Mesenchymal stem cell (in vitro differentiated cells and primary cell): Measurements from ENCODE around the gene ZNF212.

Source experiments
- DNase-seq: peaks from one replicate; pipeline ENCODE4 v3.0.0-alpha.2; 2013
- H2AFZ ChIP-seq: one replicate; pipeline ENCODE4 v1.6.1; 2013; ENCODE audit warnings: low read depth, mild to moderate bottlenecking, control low read depth, inconsistent platforms, low read length, moderate library complexity
- H2AK5ac ChIP-seq: 2 replicates; pipeline ENCODE4 v1.6.1; 2013; ENCODE audit warnings: low read length, moderate library complexity, mild to moderate bottlenecking, inconsistent platforms; ENCODE audit not compliant: severe bottlenecking
- H2BK120ac ChIP-seq: one replicate; pipeline ENCODE4 v1.6.1; 2013; ENCODE audit warnings: low read depth, mild to moderate bottlenecking, inconsistent platforms, low read length, moderate library complexity
- H2BK12ac ChIP-seq, 2 experiments: one replicate each; pipeline ENCODE4 v1.6.1; 2013; ENCODE audit warnings: inconsistent platforms in 2 of 2, low read length in 2 of 2, mild to moderate bottlenecking in 2 of 2, moderate library complexity in 2 of 2, control low read depth in 1 of 2
- H2BK15ac ChIP-seq: one replicate; pipeline ENCODE4 v1.6.1; 2013; ENCODE audit warnings: mild to moderate bottlenecking, low read depth, inconsistent platforms; ENCODE audit not compliant: poor library complexity, severe bottlenecking
- H2BK5ac ChIP-seq: 2 replicates; pipeline ENCODE4 v1.6.1; 2013; ENCODE audit warnings: low read depth, mild to moderate bottlenecking, low read length, control low read depth, inconsistent platforms; ENCODE audit not compliant: poor library complexity, severe bottlenecking
- H3K14ac ChIP-seq, 2 experiments: one replicate each; pipeline ENCODE4 v1.6.1; 2013; ENCODE audit warnings: inconsistent platforms in 2 of 2, low read length in 2 of 2, control low read depth in 1 of 2, mild to moderate bottlenecking in 1 of 2, moderate library complexity in 1 of 2
- H3K18ac ChIP-seq, 2 experiments: one replicate each; pipeline ENCODE4 v1.6.1; 2013; ENCODE audit warnings: inconsistent platforms in 2 of 2, low read length in 2 of 2, control low read depth in 1 of 2, low read depth in 1 of 2, mild to moderate bottlenecking in 1 of 2
- H3K23ac ChIP-seq, 2 experiments: one replicate each; pipeline ENCODE4 v1.6.1; 2013; ENCODE audit warnings: inconsistent platforms in 2 of 2, low read length in 2 of 2, mild to moderate bottlenecking in 2 of 2, moderate library complexity in 2 of 2, control low read depth in 1 of 2
- H3K27ac ChIP-seq: 2 replicates; pipeline ENCODE4 v1.5.1; 2013; ENCODE audit warnings: mild to moderate bottlenecking, moderate library complexity, low read length, control low read depth, inconsistent platforms; ENCODE audit not compliant: poor library complexity, severe bottlenecking
- H3K27me3 ChIP-seq, 2 experiments: 2 replicates each; pipeline versions ENCODE4 v1.6.1 to v1.7.0; 2013; ENCODE audit warnings: low read length in 2 of 2, mild to moderate bottlenecking in 2 of 2, moderate library complexity in 2 of 2, control low read depth in 1 of 2, inconsistent platforms in 1 of 2; ENCODE audit not compliant: control insufficient read depth in 1 of 2, insufficient read depth in 1 of 2
- H3K36me3 ChIP-seq, 2 experiments: 2 replicates each; pipeline versions ENCODE4 v1.6.1 to v1.7.0; 2013; ENCODE audit warnings: low read length in 2 of 2, control low read depth in 1 of 2, inconsistent platforms in 1 of 2, low read depth in 1 of 2, mild to moderate bottlenecking in 1 of 2; ENCODE audit not compliant: insufficient read depth in 2 of 2, control insufficient read depth in 1 of 2
- H3K4ac ChIP-seq, 2 experiments: one replicate each; pipeline ENCODE4 v1.6.1; 2013; ENCODE audit warnings: inconsistent platforms in 2 of 2, low read length in 2 of 2, mild to moderate bottlenecking in 2 of 2, moderate library complexity in 2 of 2, control low read depth in 1 of 2, low read depth in 1 of 2
- H3K4me1 ChIP-seq: 2 replicates; pipeline ENCODE4 v1.6.1; 2013; ENCODE audit warnings: low read depth, low read length, control low read depth; ENCODE audit not compliant: control insufficient read depth, insufficient read depth
- H3K4me2 ChIP-seq: 2 replicates; pipeline ENCODE4 v1.6.1; 2013; ENCODE audit warnings: low read length, mild to moderate bottlenecking, inconsistent platforms; ENCODE audit not compliant: poor library complexity, severe bottlenecking
- H3K4me3 ChIP-seq, 2 experiments: 2 replicates each; pipeline versions ENCODE4 v1.5.1 to v1.7.0; 2013; ENCODE audit warnings: low read length in 2 of 2, mild to moderate bottlenecking in 2 of 2, control low read depth in 1 of 2, low read depth in 1 of 2; ENCODE audit not compliant: insufficient read depth in 1 of 2
- H3K79me1 ChIP-seq: replicated peaks from 2 replicates; pipeline ENCODE4 v1.6.1; 2013; ENCODE audit warnings: mild to moderate bottlenecking, control low read depth, low read length, inconsistent platforms; ENCODE audit not compliant: poor library complexity, severe bottlenecking
- H3K9ac ChIP-seq: 2 replicates; pipeline ENCODE4 v1.7.0; 2013; ENCODE audit warnings: mild to moderate bottlenecking, low read length, moderate library complexity
- H3K9me3 ChIP-seq: 2 replicates; pipeline ENCODE4 v1.7.0; 2013; ENCODE audit warnings: mild to moderate bottlenecking, low read length; ENCODE audit not compliant: control insufficient read depth
- H4K8ac ChIP-seq: one replicate; pipeline ENCODE4 v1.6.1; 2013; ENCODE audit warnings: inconsistent platforms, mild to moderate bottlenecking, low read length, moderate library complexity
- H4K91ac ChIP-seq: one replicate; pipeline ENCODE4 v1.6.1; 2013; ENCODE audit warnings: mild to moderate bottlenecking, low read length, inconsistent platforms
- WGBS: methylation state at CpG from one replicate; pipeline ENCODE4 v1.1.7; 2013; ENCODE audit warnings: mixed read lengths; 5-methylcytosine and 5-hydroxymethylcytosine counted together

ZNF212 gene

DNA sequence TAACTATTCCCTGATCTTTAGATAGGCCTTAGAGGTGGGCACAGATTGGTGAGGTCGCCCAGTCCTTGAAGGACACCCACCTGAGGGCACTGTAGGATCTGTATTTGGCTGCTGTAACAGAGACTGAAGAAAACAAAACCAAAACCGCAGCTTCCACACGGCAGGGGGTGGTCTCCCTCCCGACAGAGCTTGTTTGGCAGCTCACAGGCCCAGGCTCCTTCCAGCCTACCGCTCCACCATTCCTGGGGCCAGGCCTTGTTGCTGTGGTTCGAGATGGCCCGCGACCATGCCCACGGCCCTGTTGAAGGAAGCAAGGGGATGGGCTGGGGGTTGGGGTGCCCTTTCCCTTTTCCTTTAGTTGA is 53.0 kb downstream of the ZNF212 start:
- Histone ChIP-seq H2BK5ac (no peak overlapping the region), H2AFZ (no peak overlapping the region), H3K4ac (no peak overlapping the region), H3K18ac (no peak overlapping the region), H3K36me3 (peaks cover 69 to 84% of the 10 kb centered on the region in 2 experiments), H3K23ac (no peak overlapping the region), H4K91ac (no peak overlapping the region), H3K4me1 (peaks cover 3% of the 10 kb centered on the region), H3K14ac (no peak overlapping the region), H3K79me1 (peaks cover 3% of the 10 kb centered on the region), H3K27me3 (no peaks in the 10 kb centered on the region), H2AK5ac (no peak overlapping the region), H3K9me3 (no peaks in the 10 kb centered on the region), H3K27ac (no peak overlapping the region), H2BK12ac (no peak overlapping the region), H2BK15ac (no peak overlapping the region), H4K8ac (no peak overlapping the region), H3K4me2 (no peak overlapping the region), H3K9ac (no peak overlapping the region), H3K4me3 (no peak overlapping the region), H2BK120ac (no peak overlapping the region)
- WGBS, result 76% methylated on average over 9 of the region's 9 CpGs
- DNase-seq, result no peak

DNA sequence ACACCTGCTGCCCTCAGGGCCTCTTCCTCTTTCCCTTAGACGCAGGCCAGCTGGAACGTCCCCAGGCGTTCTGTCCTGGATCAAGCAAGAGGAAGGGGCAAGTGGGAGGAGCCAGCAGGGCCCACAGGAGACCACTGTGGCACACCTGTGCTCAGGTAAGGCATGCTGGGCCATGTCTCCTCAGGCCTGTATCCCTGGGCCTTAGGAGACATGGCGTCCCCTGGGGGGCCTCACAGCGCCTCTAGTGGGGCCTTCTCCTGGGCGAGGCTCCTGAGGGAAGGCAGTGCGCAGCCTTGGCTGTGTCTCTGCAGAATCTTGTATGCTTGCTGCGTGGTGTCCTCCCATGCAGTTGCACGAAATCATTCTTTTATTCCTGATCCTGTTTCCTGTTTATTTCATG is 53.9 kb downstream of the ZNF212 start:
- H3K9me3 ChIP-seq, result no peaks in the 10 kb centered on the region
- H3K4me1 ChIP-seq, result peaks cover 3% of the 10 kb centered on the region
- no peak overlapping the region for H3K4ac ChIP-seq
- H3K27me3 ChIP-seq, result no peaks in the 10 kb centered on the region
- peaks cover 61 to 80% of the 10 kb centered on the region in 2 experiments for H3K36me3 ChIP-seq
- H3K4me3 ChIP-seq, result no peak overlapping the region
- no peak overlapping the region for H4K91ac ChIP-seq
- DNase-seq, result no peak
- H2BK5ac ChIP-seq, result no peak overlapping the region
- 95% methylated on average over 9 of the region's 9 CpGs for WGBS
- no peak overlapping the region for H2BK12ac ChIP-seq
- H3K23ac ChIP-seq, result no peak overlapping the region
- no peak overlapping the region for H2BK15ac ChIP-seq
- H3K79me1 ChIP-seq, result peaks cover 3% of the 10 kb centered on the region
- H4K8ac ChIP-seq, result no peak overlapping the region
- no peak overlapping the region for H3K18ac ChIP-seq
- H2BK120ac ChIP-seq, result no peak overlapping the region
- no peak overlapping the region for H2AK5ac ChIP-seq
- no peak overlapping the region for H3K27ac ChIP-seq
- no peak overlapping the region for H3K14ac ChIP-seq
- no peak overlapping the region for H3K9ac ChIP-seq
- H2AFZ ChIP-seq, result no peak overlapping the region
- no peak overlapping the region for H3K4me2 ChIP-seq

DNA sequence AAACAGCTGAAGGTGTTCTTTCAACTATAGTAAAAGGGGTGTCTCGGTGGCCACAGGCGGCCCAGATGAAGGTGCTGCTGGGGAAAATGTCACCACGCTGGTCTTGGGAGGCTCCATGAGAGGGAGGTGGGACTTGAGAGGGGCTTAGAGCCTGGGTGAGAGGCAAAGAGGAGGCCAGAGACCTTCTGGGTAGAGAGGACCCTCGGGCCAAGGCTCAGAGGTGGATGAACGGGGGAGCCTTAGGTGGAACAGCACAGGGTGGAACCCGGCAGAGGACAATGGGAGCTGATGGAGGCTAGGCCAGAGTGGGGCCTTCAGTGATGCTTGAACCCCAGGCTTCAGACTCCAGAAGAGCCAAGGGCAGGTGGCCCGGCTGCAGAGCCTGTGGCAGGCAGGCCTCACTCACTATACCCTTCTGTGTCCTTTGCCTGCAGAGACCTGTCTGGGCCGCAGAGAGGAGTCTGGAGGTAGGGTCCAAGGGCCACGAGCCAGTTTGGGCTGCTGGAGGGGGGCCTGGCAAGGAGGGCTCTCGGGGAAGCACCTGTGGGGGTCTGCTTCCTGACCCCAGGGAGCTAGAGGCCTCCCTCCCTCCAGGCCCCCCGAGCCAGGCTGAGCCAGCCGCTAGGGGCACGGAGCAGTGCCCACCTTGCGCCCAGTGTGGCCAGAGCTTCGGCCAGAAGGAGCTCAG is 54.6 kb downstream of the ZNF212 start:
- H3K23ac ChIP-seq, result no peak overlapping the region
- H4K8ac ChIP-seq, result no peak overlapping the region
- no peak overlapping the region for H4K91ac ChIP-seq
- H2AK5ac ChIP-seq, result no peak overlapping the region
- no peak overlapping the region for H3K4me3 ChIP-seq
- H3K4me1 ChIP-seq, result peaks cover 3% of the 10 kb centered on the region
- no peak overlapping the region for H2BK5ac ChIP-seq
- no peak overlapping the region for H3K18ac ChIP-seq
- no peaks in the 10 kb centered on the region for H3K27me3 ChIP-seq
- no peak overlapping the region for H3K4ac ChIP-seq
- H3K79me1 ChIP-seq, result peaks cover 3% of the 10 kb centered on the region
- H3K27ac ChIP-seq, result no peak overlapping the region
- H2BK12ac ChIP-seq, result no peak overlapping the region
- no peak overlapping the region for H3K9ac ChIP-seq
- no peak overlapping the region for H2BK120ac ChIP-seq
- H2AFZ ChIP-seq, result no peak overlapping the region
- WGBS, result 87% methylated on average over 14 of the region's 15 CpGs
- DNase-seq, result no peak
- H3K14ac ChIP-seq, result no peak overlapping the region
- H3K36me3 ChIP-seq, result peaks cover 56 to 75% of the 10 kb centered on the region in 2 experiments
- H3K9me3 ChIP-seq, result no peaks in the 10 kb centered on the region
- no peak overlapping the region for H2BK15ac ChIP-seq
- H3K4me2 ChIP-seq, result no peak overlapping the region

DNA sequence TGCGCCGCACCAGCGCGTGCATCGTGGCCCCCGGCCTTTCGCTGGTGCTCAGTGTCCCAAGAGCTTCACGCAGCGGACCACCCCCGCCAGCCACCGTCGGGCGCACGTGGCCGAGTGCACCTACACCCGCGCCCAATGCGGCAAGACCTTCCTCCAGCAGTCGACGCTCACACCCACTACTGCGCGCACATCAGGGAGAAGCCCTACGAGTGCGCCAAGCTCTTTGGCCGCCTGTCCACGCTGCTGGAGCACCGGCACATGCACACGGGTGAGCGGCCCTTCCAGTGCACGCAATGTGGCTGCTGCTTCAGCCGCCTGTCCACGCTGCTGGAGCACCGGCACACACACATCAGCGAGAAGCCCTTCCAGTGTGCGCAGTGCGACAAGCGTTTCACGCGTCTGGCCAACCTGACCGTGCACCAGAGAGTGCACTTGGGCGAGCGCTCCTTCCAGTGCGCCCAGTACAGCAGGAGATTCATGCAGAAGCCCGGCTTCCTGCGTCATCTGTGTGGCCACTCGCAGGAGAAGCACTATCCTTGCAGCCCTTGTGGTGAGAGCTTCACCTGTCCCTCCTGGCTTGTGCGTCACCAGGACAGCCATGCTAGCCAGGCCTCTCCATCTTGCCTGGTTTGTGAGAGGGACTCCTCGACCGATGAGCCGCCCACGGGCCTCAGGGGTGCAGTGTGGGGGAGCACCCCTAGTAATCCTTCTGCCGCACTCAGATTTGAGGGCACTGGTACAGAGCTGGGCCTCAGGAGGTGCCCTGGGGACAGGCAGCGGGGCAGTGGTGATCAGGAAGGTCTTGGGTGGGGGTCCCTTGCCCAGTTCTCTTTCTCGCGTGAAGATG is 55.4 kb downstream of the ZNF212 start:
- no peak overlapping the region for H2AFZ ChIP-seq
- H3K14ac ChIP-seq, result no peak overlapping the region
- H3K36me3 ChIP-seq, result peaks cover 48 to 67% of the 10 kb centered on the region in 2 experiments
- peaks cover 3% of the 10 kb centered on the region for H3K79me1 ChIP-seq
- no peak overlapping the region for H3K23ac ChIP-seq
- no peaks in the 10 kb centered on the region for H3K27me3 ChIP-seq
- no peak for DNase-seq
- WGBS, result 97% methylated on average over 55 of the region's 55 CpGs
- H2AK5ac ChIP-seq, result no peak overlapping the region
- no peak overlapping the region for H3K27ac ChIP-seq
- no peak overlapping the region for H4K91ac ChIP-seq
- H2BK12ac ChIP-seq, result no peak overlapping the region
- no peak overlapping the region for H3K18ac ChIP-seq
- no peak overlapping the region for H3K4me3 ChIP-seq
- no peak overlapping the region for H2BK5ac ChIP-seq
- H2BK120ac ChIP-seq, result no peak overlapping the region
- no peak overlapping the region for H4K8ac ChIP-seq
- H2BK15ac ChIP-seq, result no peak overlapping the region
- H3K4me2 ChIP-seq, result no peak overlapping the region
- no peak overlapping the region for H3K4ac ChIP-seq
- no peak overlapping the region for H3K9ac ChIP-seq
- peaks cover 3% of the 10 kb centered on the region for H3K4me1 ChIP-seq
- no peaks in the 10 kb centered on the region for H3K9me3 ChIP-seq
